HCT116 (cell line): Measurements from ENCODE around the gene PCCB. TPM values are rescaled to one million over a fixed set of nuclear protein-coding genes. Genes with fewer than 3 reads are reported as not detected.

Experiments
- ATAC-seq: fragments of 200-7000 bp; cut with Tn5 transposase; 2 replicates; pipeline ENCODE4 v1.9.1; 2020; ENCODE audit warnings: mild to moderate bottlenecking, moderate library complexity
- BruUV-seq: library from RNA; stranded (reverse); fragments of 400-500 nt; replicated peaks from 2 replicates; lab custom pipeline; 2021; lab: Mats Ljungman, UMichigan
- CTCF ChIA-PET: fragments of 300-600 bp; sonication (Branson Sonifier 250); formaldehyde crosslinking; loops from one replicate; lab custom pipeline; 2021; ENCODE audit warnings: antibody characterized with exemption; lab: Charles Lee
- POLR2A ChIA-PET: fragments of 300-600, 350-600 bp; sonication (Branson Sonifier 250); formaldehyde crosslinking; loops from one replicate; lab custom pipeline; 2021; ENCODE audit warnings: antibody characterized with exemption; lab: Charles Lee
- RAD21 ChIA-PET, 2 experiments: fragments of 300-600 bp; sonication (Branson Sonifier 250); formaldehyde crosslinking; loops; one replicate each; lab custom pipeline; 2023; ENCODE audit warnings: low total read pairs in 2 of 2; ENCODE audit not compliant: uncharacterized antibody in 2 of 2, unreplicated experiment in 2 of 2, low non-redundant PET in 1 of 2; lab: Charles Lee
- DNase-seq: peaks from one replicate; pipeline ENCODE4 v3.0.0-alpha.2; 2010; ENCODE audit warnings: low read depth, low spot score
- H2AFZ ChIP-seq: fragments of 200-600 bp; shearing (Covaris generic), sonication (generic); 2 replicates; pipeline ENCODE4 v1.6.1; 2017; ENCODE audit warnings: low read depth, mixed run types, mixed read lengths, antibody characterized with exemption, low read length; ENCODE audit not compliant: poor library complexity, severe bottlenecking
- H3K27ac ChIP-seq: 2 replicates; pipeline ENCODE4 v1.5.1; 2012; ENCODE audit warnings: low read depth, low read length
- H3K27me3 ChIP-seq: fragments of 200-600 bp; sonication (generic); 2 replicates; pipeline ENCODE4 v1.6.1; 2016; ENCODE audit warnings: mixed run types, low read length, mixed read lengths; ENCODE audit not compliant: insufficient read depth
- H3K36me3 ChIP-seq, 2 experiments: fragments of 200-500 bp in 1 of 2; fragments of 200-600 bp in 1 of 2; sonication (Bioruptor generic) in 1 of 2; sonication (generic) in 1 of 2; 2 replicates each; pipeline versions ENCODE4 v1.5.1 to v1.6.1; 2014 to 2016; ENCODE audit warnings: low read length in 2 of 2, inconsistent platforms in 1 of 2, mixed read lengths in 1 of 2, mixed run types in 1 of 2; ENCODE audit not compliant: insufficient read depth in 2 of 2, control insufficient read depth in 1 of 2
- H3K4me1 ChIP-seq, 2 experiments: fragments of 200-600 bp in 1 of 2; sonication (generic) in 1 of 2; 2 replicates each; pipeline versions ENCODE4 v1.5.1 to v1.6.1; 2012 to 2017; ENCODE audit warnings: low read length in 2 of 2, inconsistent platforms in 1 of 2, mild to moderate bottlenecking in 1 of 2, mixed read lengths in 1 of 2, mixed run types in 1 of 2, moderate library complexity in 1 of 2; ENCODE audit not compliant: insufficient read depth in 2 of 2, control insufficient read depth in 1 of 2
- H3K4me2 ChIP-seq: fragments of 200-600 bp; sonication (generic); 2 replicates; pipeline ENCODE4 v1.6.1; 2017; ENCODE audit warnings: mixed run types, low read length, mixed read lengths
- H3K4me3 ChIP-seq, 2 experiments: fragments of 200-600 bp in 1 of 2; sonication (generic) in 1 of 2; replicated peaks in 1 of 2; 2 replicates each; pipeline ENCODE4 v1.5.1; 2011 to 2016; ENCODE audit warnings: low read length in 2 of 2, control low read depth in 1 of 2, low read depth in 1 of 2, mild to moderate bottlenecking in 1 of 2, mixed read lengths in 1 of 2, mixed run types in 1 of 2
- H3K79me2 ChIP-seq: fragments of 200-600 bp; sonication (generic); 2 replicates; pipeline ENCODE4 v1.6.1; 2017; ENCODE audit warnings: mild to moderate bottlenecking, mixed run types, low read length, moderate library complexity, mixed read lengths; ENCODE audit not compliant: insufficient read depth
- H3K9ac ChIP-seq: fragments of 200-600 bp; sonication (generic); 2 replicates; pipeline ENCODE4 v1.6.1; 2016; ENCODE audit warnings: low read length, mixed read lengths
- H3K9me2 ChIP-seq: fragments of 200-600 bp; sonication (generic), shearing (Covaris generic); 2 replicates; pipeline ENCODE4 v1.6.1; 2017; ENCODE audit warnings: mixed run types, mild to moderate bottlenecking, moderate library complexity; ENCODE audit not compliant: insufficient read depth
- H3K9me3 ChIP-seq, 2 experiments: fragments of 200-500 bp in 1 of 2; fragments of 200-600 bp in 1 of 2; sonication (Bioruptor generic) in 1 of 2; sonication (generic) in 1 of 2; 2 replicates each; pipeline ENCODE4 v1.6.1; 2014 to 2017; ENCODE audit warnings: low read length in 2 of 2, mixed read lengths in 2 of 2, inconsistent platforms in 1 of 2, low read depth in 1 of 2, mild to moderate bottlenecking in 1 of 2, mixed run types in 1 of 2, moderate library complexity in 1 of 2; ENCODE audit not compliant: control insufficient read depth in 1 of 2, insufficient read depth in 1 of 2
- H4K20me1 ChIP-seq: fragments of 200-600 bp; sonication (generic), shearing (Covaris generic); 2 replicates; pipeline ENCODE4 v1.6.1; 2017; ENCODE audit warnings: mixed run types, mild to moderate bottlenecking, moderate library complexity; ENCODE audit not compliant: insufficient read depth
- CBX3 ChIP-seq: IDR thresholded peaks from 2 replicates; pipeline ENCODE4 v1.6.1; 2012; ENCODE audit warnings: low read depth
- ELF1 ChIP-seq: IDR thresholded peaks from 2 replicates; pipeline ENCODE4 v1.6.1; 2012; ENCODE audit warnings: low read depth, borderline replicate concordance
- EZH2 ChIP-seq: fragments of 200-600 bp; sonication (generic); IDR thresholded peaks from 2 replicates; pipeline ENCODE4 v1.6.1; 2017; ENCODE audit warnings: antibody characterized with exemption, mixed run types
- FOSL1 ChIP-seq: IDR thresholded peaks from 2 replicates; pipeline ENCODE4 v1.6.1; 2012; ENCODE audit warnings: low read depth
- SP1 ChIP-seq: IDR thresholded peaks from 2 replicates; pipeline ENCODE4 v1.6.1; 2012; ENCODE audit warnings: low read depth
- SRF ChIP-seq: IDR thresholded peaks from 2 replicates; pipeline ENCODE4 v1.6.1; 2012; ENCODE audit warnings: low read depth
- ZFX ChIP-seq: fragments of 450-650 bp; IDR thresholded peaks from 2 replicates; pipeline ENCODE4 v1.6.1; 2017
- ZNF274 ChIP-seq: fragments of 200-500 bp; sonication (Bioruptor generic); IDR thresholded peaks from 2 replicates; pipeline ENCODE4 v1.6.1; 2014; ENCODE audit warnings: mild to moderate bottlenecking, low read depth, low read length, inconsistent platforms
- intact Hi-C: fragments of 100-400 bp; cut with micrococcal nuclease; formaldehyde crosslinking; loops from 2 replicates; pipeline ENCODE4 v1.10.0; 2022
- total RNA-seq: library from RNA; stranded (reverse); gene quantifications from one replicate; pipeline ENCODE4 v1.2.1, GENCODE V29; 2021; ENCODE audit not compliant: unreplicated experiment
- TF ChIP-seq, protein P1 (sequence below): IDR thresholded peaks from 2 replicates; pipeline ENCODE4 v1.6.1; 2012; ENCODE audit warnings: low read depth

PCCB gene
- total RNA-seq, 1 experiment from 2014 or later, result 48.9 TPM

DNA sequence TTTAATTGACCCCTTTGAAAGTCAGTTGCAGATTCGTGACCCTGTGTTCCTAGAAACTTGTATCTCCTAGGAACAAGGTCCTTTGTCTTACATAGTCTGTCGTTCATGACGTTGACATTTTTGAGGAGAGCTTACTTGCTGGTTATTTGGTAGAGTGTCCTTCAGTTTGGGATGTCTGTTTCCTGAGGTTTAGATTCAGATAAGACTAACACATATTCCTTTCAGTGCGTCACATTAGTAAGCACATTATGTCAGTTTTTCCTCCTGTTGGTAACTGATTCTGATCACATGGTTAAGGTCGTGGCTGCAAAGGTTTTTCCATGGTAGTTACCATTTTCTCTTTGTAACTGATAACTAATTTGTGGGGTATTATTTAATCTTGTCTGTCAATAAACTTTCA is 80.8 kb downstream of the PCCB start:
- Histone ChIP-seq H3K4me3 (no peak overlapping the region), H3K4me1 (no peaks in the 10 kb centered on the region), H3K9ac (no peak overlapping the region), H3K79me2 (no peaks in the 10 kb centered on the region), H2AFZ (no peak overlapping the region), H3K27ac (no peak overlapping the region), H4K20me1 (no peaks in the 10 kb centered on the region), H3K4me2 (no peak overlapping the region), H3K9me3 (no peaks in the 10 kb centered on the region), H3K9me2 (no peaks in the 10 kb centered on the region), H3K36me3 (no peaks in the 10 kb centered on the region), H3K27me3 (no peaks in the 10 kb centered on the region)
- BruUV-seq, result no TSS peak
- TF ChIP-seq ELF1 (no peak), ZNF274 (no peak), SRF (no peak), SP1 (no peak), CBX3 (no peak), EZH2 (no peak), ZFX (no peak), FOSL1 (no peak)
- TF ChIP-seq, protein P1, sequence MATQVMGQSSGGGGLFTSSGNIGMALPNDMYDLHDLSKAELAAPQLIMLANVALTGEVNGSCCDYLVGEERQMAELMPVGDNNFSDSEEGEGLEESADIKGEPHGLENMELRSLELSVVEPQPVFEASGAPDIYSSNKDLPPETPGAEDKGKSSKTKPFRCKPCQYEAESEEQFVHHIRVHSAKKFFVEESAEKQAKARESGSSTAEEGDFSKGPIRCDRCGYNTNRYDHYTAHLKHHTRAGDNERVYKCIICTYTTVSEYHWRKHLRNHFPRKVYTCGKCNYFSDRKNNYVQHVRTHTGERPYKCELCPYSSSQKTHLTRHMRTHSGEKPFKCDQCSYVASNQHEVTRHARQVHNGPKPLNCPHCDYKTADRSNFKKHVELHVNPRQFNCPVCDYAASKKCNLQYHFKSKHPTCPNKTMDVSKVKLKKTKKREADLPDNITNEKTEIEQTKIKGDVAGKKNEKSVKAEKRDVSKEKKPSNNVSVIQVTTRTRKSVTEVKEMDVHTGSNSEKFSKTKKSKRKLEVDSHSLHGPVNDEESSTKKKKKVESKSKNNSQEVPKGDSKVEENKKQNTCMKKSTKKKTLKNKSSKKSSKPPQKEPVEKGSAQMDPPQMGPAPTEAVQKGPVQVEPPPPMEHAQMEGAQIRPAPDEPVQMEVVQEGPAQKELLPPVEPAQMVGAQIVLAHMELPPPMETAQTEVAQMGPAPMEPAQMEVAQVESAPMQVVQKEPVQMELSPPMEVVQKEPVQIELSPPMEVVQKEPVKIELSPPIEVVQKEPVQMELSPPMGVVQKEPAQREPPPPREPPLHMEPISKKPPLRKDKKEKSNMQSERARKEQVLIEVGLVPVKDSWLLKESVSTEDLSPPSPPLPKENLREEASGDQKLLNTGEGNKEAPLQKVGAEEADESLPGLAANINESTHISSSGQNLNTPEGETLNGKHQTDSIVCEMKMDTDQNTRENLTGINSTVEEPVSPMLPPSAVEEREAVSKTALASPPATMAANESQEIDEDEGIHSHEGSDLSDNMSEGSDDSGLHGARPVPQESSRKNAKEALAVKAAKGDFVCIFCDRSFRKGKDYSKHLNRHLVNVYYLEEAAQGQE, result no peak
- DNase-seq (no peak), ATAC-seq (no peak)
- intact Hi-C loops, result no loop called here
- ChIA-PET POLR2A (interaction anchor here (0.5 kb wide), 1 partner anchor 66 kb away, joined by 3 read pairs; no protein-coding TSS in a partner anchor), CTCF (no interaction called here), RAD21 (no interaction called here)
